GM19023 (cell line): ENCODE measurements around the gene AUTS2.

ENCODE experiments used
- ATAC-seq: cut with Tn5 transposase; IDR thresholded peaks from one replicate; pipeline ENCODE4 v1.9.1; 2021; ENCODE audit warnings: mild to moderate bottlenecking, moderate library complexity; ENCODE audit not compliant: unreplicated experiment

The AUTS2 gene

DNA sequence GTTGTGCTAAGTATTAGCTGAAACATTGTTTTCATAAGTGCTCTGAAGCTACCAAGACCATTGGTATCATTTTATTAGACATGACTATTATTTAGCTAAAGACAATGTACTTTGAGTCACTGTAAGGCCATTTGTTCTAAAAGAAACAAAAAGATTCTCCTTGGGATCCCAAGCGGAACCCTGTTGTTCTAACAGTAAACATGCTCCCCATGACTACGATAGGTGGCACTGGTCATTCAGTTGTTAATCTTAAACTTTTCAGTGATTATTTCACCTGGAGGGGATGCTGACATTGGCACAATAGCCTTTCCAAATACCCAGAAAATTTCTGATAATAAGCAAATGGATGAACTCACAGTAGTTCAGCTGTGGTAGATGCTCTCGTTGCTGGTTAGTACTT is 715.0 kb downstream of the AUTS2 start:
- no peak for ATAC-seq

DNA sequence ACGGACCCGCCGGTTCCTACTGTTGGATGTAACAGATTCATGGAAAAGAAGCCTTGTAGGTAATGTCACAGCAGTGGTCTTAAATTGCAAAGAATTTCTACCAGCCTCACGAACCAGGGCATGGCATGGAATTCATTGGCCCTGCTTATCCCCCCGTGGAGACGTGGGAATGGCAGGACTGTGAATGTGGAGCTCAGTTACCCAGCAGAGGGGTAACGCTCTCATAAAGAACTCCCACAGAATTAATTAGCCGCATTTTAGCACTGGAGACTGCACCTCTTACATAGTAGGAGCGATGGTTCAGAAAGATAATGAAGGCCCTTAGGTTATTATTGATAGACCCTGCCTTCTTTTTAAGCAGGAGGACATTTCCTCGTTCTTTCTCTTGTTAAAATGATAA is 715.4 kb downstream of the AUTS2 start:
- no peak for ATAC-seq

DNA sequence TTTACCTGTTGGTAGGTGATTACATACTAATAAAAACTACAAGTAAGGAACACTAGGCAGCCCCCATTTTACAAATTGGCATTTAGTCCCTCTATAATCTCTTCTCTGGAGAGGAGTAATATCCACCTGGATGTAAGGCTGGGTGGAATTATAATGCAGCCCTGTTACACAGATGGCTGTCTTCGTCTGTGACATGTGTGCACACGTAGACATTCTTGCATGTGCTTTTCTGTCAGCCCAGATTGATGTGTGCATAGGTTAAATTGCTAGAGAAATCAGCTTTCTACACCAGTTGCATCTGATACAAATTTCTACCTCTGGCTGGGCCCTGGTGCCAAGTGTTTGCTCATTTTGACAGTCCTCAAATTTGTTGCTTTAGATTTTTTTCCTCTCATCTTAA is 715.9 kb downstream of the AUTS2 start:
- ATAC-seq: no peak

DNA sequence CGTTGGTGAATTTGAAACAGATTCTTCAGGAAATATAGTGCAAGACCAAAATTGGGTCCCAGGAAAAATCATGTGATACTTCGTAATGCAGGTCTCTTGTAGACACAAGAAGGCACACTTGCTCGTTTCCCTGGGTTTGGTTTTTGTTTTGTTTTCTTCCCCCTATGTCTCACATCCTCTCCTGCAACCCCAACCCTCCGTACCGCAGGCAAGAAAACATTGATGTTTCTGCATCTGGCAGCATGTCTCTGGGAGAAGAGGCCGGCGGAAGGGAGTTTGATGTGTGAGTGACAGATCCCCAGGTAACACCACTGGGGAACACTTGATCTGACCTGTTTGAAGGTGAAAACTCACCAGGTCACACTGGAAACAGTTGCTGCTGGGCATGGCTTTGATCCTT is 718.5 kb downstream of the AUTS2 start:
- ATAC-seq: no peak

DNA sequence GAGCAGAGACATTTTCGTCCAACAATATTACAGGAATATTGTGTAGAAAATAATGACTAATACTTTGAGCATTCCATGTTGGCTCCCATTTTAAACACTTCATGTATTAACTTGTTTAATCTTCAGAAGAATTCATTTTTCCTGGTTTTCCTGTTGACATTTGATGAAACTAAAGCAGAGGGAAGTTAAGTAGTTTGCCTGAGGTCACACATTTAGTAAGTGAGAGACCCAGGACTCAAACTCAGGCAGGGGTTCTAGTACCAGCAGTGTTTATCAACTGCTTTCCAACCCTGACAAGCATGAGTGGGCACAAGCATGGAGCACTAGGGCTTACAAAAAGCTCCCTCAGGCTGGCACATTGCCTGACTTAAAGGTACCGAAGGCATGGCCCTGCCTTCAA is 719.1 kb downstream of the AUTS2 start:
- ATAC-seq: no peak

DNA sequence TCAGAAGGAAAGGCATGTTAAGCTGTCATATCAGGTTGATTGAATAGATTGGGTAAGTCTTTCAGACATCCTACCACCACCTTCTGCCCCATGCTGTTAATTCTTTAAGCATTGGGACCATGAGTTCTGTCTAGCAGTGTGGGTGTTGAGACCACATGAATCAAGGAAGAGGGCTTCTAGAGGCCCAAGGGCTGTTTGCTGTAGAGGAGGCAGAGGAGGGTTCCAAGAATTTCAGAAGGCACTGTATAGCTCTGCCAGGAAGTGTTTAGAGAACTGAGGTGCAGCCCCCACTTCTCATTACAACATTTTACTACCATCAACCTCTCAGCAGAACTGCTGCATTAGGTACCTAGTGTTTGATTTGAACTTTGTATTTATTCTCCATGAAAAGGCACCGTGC is 720.2 kb downstream of the AUTS2 start:
- ATAC-seq: no peak

DNA sequence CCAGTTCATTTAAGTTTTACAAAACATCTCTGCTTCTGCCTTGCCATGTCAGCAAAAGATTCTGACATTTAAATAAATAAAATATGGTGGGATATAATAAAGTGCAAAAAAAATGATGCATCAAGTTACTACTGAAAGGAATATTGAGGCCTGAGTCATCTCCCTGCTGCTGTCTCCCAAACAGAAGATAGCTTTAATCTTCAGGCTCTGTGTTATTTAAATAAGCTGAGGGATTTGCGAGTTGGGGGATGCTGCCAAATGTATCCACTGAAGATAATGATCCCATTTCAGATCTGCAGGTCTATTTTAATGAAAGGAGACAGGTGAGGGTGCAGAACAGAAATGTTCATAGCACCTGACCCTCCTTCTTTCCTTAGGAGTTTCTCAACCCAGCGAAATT is 720.8 kb downstream of the AUTS2 start:
- no peak for ATAC-seq

DNA sequence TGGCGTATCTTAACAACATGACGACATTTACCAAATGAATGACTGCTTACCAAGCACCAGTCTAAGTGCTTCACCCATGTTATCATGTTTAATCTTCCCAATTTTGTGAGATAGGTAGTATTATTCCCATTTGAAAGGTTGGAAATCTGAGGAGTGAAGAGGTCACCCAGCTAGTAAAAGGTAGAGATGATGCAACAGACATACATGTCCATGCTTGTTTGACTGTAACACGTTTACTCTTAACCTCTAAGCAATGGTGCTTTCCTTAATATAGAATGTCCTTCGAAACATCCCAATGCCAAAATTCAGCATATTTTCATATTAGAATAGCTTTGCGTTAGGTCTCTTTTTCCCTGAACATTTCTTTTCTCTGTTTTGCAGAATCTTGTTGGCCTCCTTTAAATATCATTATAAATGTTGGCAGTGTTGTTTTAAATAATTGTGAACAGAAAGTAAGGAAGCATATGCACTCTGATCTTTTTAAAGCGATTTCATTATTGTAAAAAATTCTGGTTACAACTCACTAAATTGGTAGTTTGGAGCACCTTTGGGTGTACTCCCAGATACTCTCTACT is 722.8 kb downstream of the AUTS2 start:
- ATAC-seq: no peak

DNA sequence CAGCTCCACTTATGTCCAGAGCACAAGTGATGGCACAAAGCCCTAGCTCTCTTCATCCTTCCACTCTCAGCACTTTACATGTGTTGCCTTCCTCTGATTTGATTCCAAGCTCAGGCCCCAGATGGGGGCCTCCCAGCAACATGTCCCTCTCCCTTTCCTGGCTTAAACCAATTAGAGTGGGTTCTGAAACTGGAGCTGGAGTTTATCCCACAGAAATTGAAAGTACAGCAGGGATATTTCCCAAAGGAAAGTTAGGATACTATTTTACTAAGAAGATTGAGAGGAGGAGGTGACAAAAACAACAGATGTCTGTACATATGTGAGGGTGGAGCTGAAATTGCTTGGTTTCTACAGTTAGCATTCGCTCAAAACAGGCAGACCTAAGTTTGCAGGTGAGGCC is 724.6 kb downstream of the AUTS2 start:
- ATAC-seq: no peak

DNA sequence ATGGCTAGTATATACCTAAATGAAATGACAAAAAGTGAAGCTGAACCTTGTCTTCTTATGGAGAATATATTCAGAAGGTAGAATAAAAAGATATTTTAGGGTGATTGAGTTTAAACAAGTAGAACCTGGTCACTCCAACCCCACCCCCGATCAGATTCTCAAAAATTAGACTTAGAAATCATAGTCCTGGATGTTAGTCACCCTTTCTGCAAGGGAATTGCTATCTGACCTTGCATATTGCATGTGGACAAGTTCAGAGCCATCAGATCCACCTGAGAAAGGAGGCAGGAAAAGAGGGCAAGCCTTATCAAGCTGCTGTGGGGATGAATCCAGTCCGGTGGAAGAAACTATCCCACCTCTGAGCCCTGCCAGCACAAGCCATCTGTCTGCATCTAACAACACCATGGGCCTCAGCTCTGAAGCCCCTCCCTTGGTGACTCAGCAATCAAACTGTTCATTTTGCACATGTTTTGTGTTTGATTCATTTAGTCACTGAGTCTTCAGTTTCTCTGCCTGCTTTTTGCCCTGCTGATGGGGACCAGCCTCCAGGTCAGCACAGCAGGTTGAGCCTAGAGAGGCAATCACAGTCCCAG is 727.3 kb downstream of the AUTS2 start:
- ATAC-seq: no peak

DNA sequence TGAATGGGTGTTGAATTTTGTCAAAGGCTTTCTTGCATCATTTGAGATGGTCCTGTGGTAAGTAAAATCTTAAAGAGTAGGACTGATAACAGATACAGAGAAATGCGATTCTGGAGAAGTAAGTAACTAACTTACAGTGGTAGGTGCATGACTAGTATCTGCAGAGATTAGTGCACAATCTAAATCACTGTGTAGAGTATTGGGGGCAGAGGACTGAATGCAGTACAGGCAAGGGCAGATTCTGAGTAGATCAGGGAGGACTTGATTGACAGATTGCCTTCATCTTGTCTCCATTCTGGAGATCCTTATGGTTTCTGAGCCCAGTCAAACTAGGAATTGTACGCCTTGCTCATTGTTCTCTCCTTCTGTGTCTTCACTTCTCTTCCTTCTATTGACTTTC is 736.0 kb downstream of the AUTS2 start:
- ATAC-seq: no peak

DNA sequence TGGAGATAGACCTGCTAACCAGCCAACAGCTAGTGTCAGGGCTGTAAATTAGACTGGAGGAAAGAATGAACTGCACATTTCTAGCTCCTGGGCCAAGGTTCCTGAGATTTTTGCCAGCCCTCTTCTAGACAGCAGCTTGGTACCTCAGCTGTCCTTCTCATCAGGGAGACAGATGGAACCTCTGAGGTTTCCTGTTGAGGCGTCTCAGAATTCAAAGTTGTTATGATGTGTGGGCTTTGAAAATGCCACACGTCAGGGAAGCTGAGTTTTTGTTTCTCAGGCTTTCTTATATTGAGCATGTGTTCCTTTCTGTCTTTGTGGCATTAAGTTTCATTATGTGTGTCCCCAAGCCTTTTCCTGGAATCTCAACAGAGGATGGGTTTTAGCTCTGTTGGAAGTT is 736.6 kb downstream of the AUTS2 start:
- no peak for ATAC-seq

DNA sequence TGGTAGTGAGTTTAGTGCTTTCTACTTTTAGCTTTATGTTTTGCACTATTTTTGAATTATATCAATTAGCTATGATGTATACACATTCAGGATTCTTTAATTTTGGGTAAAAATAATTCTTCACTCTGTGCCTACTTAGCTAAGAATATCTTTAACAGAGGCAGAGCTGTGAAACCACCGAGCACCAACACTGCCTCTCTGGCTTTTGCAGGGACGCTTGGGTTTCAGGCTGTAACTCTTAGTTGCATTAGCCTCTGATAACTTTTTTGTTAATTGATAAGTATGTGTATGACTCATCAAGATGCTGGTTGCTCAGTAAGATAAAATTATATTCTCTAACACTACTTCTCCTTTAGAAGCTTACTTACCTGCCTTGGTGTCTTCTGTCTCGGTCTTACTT is 738.3 kb downstream of the AUTS2 start:
- no peak for ATAC-seq

DNA sequence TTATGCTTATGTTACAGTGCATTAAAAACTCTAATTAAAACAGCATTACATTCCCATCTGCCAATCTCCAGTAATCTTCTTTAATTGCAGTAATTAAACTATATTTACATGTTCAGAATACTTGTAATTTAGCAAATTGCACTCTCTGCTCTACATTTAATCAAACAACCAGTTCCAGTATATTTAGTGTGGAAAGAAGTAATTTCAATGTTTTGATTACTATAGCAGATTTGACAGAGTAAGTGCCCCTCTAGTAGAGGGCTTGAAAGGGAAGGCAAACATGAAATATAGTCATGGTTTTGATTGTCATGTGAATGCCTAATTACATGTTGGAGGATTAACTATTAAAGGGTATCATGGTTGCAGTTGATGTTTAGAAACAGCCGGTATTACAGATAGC is 739.7 kb downstream of the AUTS2 start:
- ATAC-seq: no peak

DNA sequence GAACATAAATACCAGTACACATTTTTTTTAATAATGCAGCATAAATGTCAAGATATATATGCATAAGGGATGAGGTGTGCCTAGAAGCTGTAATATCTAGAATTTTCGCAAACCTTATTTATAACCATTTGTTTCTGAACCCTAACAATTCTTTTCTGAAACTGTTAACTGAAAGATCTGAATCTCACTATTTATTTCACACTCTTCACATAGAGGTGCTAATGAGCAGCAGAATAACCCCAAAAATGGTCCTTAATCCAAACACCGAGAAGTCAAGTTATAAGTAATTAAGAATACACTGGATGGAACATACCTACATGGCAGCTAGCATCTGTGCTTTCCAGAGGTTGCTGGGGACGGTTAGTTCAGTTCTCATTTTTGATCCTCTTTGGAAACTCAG is 742.0 kb downstream of the AUTS2 start:
- no peak for ATAC-seq

DNA sequence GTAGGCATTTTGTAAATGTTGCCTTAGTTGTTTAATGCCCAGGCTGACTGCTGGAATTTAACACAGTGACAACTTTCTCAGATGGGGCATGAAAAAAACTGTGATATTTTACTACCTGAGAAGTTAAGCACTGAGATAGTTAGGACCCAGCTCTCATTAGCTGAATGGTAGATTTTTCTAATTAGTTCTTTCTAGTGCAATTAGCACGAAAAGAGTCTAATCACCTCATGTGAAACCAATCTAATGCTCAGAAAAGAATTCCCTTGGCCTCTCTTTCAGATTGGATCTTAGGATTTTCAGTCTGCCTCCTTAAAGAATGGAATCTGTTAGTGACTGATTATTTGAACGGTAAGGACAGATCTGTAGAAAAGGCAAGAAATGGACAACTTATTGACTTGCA is 743.2 kb downstream of the AUTS2 start:
- no peak for ATAC-seq

DNA sequence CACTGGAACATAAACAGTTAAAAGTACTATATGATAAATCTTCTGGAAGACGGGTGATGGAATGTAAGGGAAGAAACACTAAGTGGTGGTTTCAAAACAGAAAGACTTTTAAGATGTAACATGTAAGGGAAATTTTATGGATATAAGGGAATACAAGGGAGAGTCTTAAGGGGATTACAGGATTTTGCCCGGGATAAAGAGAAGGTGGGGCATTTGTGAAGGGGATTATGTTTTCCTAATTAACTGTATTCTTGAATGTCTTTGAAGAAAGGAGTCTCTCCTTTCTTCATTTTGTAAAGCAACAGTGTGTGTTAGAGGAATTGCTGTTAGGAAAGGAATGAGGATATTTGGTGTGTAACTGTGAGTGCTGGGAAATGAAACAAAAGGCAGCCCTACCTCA is 745.2 kb downstream of the AUTS2 start:
- no peak for ATAC-seq

DNA sequence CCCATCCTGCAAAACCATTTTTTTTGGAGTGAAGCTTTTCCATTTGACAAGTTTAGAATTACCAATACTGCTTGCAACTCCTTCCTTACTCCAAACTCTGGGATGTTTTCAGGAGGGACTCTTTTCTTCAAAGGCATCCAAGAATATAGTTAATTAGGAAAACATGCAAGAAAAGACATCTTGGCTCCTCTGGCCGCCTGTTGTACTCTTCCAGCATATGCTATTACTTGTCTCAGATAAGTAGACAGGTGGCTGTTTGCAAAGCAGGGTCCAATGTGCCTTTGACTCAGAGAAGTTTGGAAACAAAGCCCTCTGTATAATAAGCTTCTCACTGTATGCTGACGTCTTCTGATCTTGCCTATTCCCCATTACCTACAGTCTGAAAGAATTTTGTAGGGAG is 746.5 kb downstream of the AUTS2 start:
- no peak for ATAC-seq

DNA sequence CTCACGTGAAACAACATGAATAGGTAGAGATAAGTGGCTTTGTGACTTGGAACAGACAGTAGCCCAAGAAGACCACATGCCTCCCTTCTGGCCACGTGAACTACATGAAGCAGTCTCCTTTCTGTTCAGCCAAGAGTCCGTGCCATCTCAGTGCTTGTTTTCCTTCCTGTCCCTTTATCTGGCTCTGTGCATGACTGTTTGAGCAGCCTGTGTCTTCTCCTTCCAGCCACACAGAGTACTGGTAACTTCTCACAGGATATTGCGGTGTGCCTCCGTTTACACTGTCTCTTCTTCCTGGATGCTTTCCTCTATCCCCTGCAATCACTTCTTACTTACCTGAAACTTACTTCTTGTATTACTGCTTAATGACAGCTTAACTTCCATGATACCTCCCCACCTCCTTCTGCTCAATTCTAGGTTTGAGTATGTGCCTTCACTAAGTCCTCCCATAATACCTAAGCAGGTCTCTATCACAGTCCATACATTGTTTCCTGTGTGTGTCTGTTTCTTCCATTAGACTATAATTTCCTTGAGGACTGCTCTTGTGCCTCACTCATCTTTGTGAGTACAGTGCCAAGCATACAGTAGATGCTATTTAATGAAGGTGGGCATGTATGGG is 748.7 kb downstream of the AUTS2 start:
- ATAC-seq: no peak

DNA sequence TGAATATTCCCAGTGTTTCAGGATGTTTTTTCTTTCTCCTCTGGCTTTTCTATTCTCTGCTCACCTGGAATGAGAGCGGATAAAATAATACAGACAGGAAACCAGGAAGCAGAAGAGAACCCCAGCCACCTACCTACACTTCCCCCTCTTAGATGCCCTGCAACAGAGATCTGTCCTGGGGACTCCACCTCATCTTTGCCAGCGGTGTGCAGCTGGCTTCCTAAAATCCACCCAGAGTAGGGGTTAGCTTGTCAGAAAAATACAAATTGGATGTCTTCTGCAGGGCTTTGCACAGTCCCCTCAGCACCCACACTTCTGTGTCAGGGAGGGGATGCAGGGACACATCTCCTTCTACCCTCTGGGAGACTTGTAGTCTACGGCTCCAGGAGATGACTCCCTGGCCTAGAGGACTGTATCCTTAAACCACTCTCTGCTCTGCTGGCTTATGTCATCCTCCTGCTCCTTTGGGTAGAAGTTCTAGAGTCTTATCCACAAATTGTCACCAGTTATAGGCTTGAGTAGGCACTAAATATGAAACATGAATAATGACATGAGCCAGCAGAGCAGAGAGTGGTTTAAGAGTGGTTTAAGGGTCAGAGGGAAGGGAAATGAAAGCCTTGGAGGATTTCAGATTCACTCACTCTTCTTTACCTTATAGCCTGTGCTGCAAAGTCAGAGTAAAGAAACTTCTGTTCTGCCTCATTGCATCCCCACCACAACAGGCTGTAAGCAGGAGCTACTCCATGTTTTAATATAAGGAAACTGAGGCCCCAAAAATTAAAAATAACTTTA is 749.4 kb downstream of the AUTS2 start:
- ATAC-seq: peak; percentile 91

DNA sequence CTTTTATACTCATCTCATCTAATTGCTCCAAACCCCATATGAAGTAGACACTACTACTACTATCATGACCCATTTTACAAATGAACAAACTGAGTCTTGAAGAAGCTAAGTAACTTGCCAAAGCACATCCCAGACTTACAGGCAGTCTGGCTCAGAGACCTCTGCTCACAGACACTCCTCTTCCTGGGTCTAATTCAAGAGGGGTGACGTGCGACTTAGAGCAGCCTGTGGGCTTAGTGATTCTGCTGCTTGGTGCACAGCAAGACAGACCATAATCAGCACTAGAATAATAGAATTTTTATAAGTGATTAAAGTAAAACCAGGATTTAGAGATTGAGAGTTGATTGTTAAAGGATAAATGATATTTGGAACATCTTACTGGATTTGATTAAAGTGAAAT is 750.8 kb downstream of the AUTS2 start:
- no peak for ATAC-seq

DNA sequence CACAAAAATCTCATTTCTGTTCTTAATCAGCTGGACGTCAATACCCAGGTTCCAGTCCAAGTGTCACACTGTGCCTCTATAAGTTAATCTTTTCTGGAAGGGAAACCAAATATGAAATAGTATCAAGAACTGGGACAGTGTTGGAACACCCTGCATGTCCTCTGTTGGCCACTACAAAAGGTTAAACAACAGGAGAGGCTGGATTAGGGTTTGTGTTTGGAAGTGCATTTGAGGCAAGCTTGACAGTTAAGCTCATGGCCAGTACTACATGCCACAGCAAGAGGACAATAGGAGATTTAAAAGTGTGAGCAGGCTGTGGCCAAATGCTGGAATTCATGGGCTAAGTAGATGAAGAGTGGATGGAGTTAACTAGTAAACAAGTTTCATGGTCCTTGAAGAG is 751.5 kb downstream of the AUTS2 start:
- ATAC-seq: no peak
